Esophagus muscularis mucosa (tissue), 4 donors: ENCODE results near the gene ADAM22. TPM values are rescaled to one million over a fixed set of nuclear protein-coding genes. Genes with fewer than 3 reads are reported as not detected.

Source experiments
- DNase-seq: peaks from one replicate; pipeline ENCODE4 v3.0.0-alpha.2; 2017; ENCODE audit errors: extremely low spot score
- H3K27ac ChIP-seq, 4 donors: fragments of 200-600 bp; sonication (generic); replicated peaks in 1 of 4; 1 replicate in 3 of 4; 2 replicates in 1 of 4; pipeline ENCODE4 v1.5.1; 2016 to 2019; ENCODE audit warnings: mild to moderate bottlenecking in 1 of 4
- H3K27me3 ChIP-seq, 4 donors: fragments of 200-600 bp; sonication (generic); one replicate each; pipeline versions ENCODE4 v1.5.1 to v1.6.0; 2016 to 2019
- H3K36me3 ChIP-seq, 4 donors: fragments of 200-600 bp; sonication (generic); one replicate each; pipeline ENCODE4 v1.5.1; 2016 to 2019
- H3K4me1 ChIP-seq, 4 donors: fragments of 200-600 bp; sonication (generic); one replicate each; pipeline ENCODE4 v1.5.1; 2016 to 2019
- H3K4me3 ChIP-seq, 4 donors: fragments of 200-600 bp; sonication (generic); 1 replicate in 2 of 4; 2 replicates in 2 of 4; pipeline ENCODE4 v1.5.1; 2016 to 2019; ENCODE audit warnings: mild to moderate bottlenecking in 4 of 4, moderate library complexity in 1 of 4
- H3K9me3 ChIP-seq, 4 donors: fragments of 200-600 bp; sonication (generic); 1 replicate in 3 of 4; 2 replicates in 1 of 4; pipeline ENCODE4 v1.5.1; 2016 to 2019
- EP300 ChIP-seq: sonication (generic); formaldehyde crosslinking; IDR thresholded peaks from one replicate; pipeline ENCODE4 v1.6.1; 2017; ENCODE audit warnings: antibody characterized with exemption
- POLR2A ChIP-seq: fragments of 450-650 bp; IDR thresholded peaks from one replicate; pipeline ENCODE4 v1.6.1; 2017; ENCODE audit warnings: antibody characterized with exemption, moderate library complexity, mild to moderate bottlenecking, low read depth
- POLR2AphosphoS5 ChIP-seq, 2 donors: sonication (generic); formaldehyde crosslinking; IDR thresholded peaks; one replicate each; pipeline ENCODE4 v1.6.1; 2017; ENCODE audit warnings: antibody characterized with exemption in 2 of 2
- WGBS: methylation state at CpG from one replicate; pipeline ENCODE4 v1.1.5; 2018; 5-methylcytosine and 5-hydroxymethylcytosine counted together
- intact Hi-C: fragments of 100-400 bp; cut with DNase I; formaldehyde crosslinking; loops from one replicate; pipeline ENCODE4 v1.15.1; 2023
- total RNA-seq, 4 donors: library from RNA; depleted of rRNA; stranded (reverse); fragments of >200 nt; gene quantifications; one replicate each; pipeline versions ENCODE4 v1.1.0 to v1.2.1, GENCODE V29; 2016
- TF ChIP-seq, protein P1 (sequence below), 3 experiments: fragments of 200-600 bp in 2 of 3; fragments of 450-650 bp in 1 of 3; sonication (generic) in 2 of 3; IDR thresholded peaks; one replicate each; pipeline ENCODE4 v1.5.1; 2017 to 2019; ENCODE audit warnings: antibody characterized with exemption in 3 of 3, mild to moderate bottlenecking in 2 of 3, moderate library complexity in 1 of 3

Gene ADAM22
- total RNA-seq, 4 donors from 2014 or later: 1.0 to 3.3 (median 1.9) TPM

DNA sequence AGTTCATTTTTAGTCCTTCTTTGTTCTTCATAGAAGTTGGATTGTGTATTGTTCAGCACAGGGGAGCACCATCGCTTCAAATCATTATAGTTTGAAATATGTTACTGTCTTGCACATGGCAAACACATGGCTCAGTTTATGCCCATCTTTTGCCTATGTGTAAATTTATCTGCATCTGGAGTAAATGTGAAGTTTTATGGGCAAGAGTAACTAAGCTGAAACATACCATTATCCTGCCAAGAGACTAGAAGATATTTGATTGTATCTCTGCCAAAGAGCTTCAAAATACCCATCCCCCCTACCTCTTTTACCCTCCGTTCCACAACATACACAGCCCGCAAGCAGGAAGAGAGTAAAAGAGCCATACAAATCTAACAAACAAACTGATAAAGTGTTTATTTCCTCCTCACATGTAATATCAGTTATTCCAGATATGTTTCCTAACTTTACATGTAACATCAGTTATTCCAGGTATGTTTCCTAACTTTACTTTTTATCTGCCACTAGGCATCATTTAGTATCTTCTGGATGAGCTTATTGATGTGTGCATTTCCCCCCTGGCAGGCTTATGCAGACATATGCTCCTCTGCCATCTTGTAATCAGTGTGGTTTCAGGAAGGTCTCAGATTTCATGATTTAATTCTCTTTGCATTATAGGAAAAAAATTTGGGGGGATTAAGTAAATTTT is 158.1 kb downstream of the ADAM22 start:
- Histone ChIP-seq H3K4me3 (no peak overlapping the region), H3K27ac (no peak overlapping the region), H3K36me3 (no peaks in the 10 kb centered on the region), H3K27me3 (no peaks in the 10 kb centered on the region), H3K9me3 (no peaks in the 10 kb centered on the region), H3K4me1 (peaks cover 0 to 8% (median 3%) of the 10 kb centered on the region in 4 donors)
- TF ChIP-seq POLR2A: no peak
- WGBS: 86% methylated on average over 3 of the region's 3 CpGs
- intact Hi-C loops: no loop called here
- no peak for DNase-seq

GRCh38 chr7:88092676-88092999 is 158.6 kb downstream of the ADAM22 start:
- Histone ChIP-seq H3K9me3 (no peaks in the 10 kb centered on the region), H3K27ac (no peak overlapping the region), H3K4me1 (peaks cover 0 to 8% (median 3%) of the 10 kb centered on the region in 4 donors), H3K27me3 (no peaks in the 10 kb centered on the region), H3K4me3 (no peak overlapping the region), H3K36me3 (no peaks in the 10 kb centered on the region)
- TF ChIP-seq, protein P1, sequence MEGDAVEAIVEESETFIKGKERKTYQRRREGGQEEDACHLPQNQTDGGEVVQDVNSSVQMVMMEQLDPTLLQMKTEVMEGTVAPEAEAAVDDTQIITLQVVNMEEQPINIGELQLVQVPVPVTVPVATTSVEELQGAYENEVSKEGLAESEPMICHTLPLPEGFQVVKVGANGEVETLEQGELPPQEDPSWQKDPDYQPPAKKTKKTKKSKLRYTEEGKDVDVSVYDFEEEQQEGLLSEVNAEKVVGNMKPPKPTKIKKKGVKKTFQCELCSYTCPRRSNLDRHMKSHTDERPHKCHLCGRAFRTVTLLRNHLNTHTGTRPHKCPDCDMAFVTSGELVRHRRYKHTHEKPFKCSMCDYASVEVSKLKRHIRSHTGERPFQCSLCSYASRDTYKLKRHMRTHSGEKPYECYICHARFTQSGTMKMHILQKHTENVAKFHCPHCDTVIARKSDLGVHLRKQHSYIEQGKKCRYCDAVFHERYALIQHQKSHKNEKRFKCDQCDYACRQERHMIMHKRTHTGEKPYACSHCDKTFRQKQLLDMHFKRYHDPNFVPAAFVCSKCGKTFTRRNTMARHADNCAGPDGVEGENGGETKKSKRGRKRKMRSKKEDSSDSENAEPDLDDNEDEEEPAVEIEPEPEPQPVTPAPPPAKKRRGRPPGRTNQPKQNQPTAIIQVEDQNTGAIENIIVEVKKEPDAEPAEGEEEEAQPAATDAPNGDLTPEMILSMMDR (IDR thresholded peaks at IDR 0.05): no peak
- TF ChIP-seq EP300: no peak
- no peak for TF ChIP-seq POLR2AphosphoS5 (IDR thresholded peaks at IDR 0.05)
- TF ChIP-seq POLR2A: no peak
- intact Hi-C loops: no loop called here
- DNase-seq: no peak

DNA sequence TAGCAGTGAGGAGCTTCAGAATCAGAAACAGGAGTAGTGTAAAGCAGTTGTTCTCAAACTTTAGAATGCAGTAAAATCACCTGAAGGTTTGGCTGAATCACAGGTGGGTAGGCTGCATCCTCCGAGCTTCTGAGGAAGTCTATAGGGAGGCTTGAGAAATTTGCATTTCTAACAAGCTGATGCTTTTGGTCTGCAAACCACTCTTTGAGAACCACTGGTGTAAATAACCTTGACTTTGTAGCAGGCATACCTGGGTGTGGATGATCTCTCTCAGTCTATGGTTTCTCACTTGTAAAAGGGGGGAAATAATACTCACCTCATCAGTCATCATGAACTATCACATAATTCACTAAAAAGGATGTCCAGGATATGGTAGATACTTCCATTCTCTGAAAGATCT is 167.7 kb downstream of the ADAM22 start:
- H3K4me3 ChIP-seq: no peak overlapping the region
- no peak overlapping the region for H3K27ac ChIP-seq
- 86% methylated on average over 1 of the region's 1 CpG for WGBS
- intact Hi-C loops: no loop called here
- TF ChIP-seq, protein P1 (IDR thresholded peaks at IDR 0.05): no peak
- TF ChIP-seq POLR2AphosphoS5 (IDR thresholded peaks at IDR 0.05) (no peak), EP300 (no peak), POLR2A (no peak)
- H3K27me3 ChIP-seq: no peaks in the 10 kb centered on the region
- no peaks in the 10 kb centered on the region for H3K36me3 ChIP-seq
- no peak for DNase-seq
- no peaks in the 10 kb centered on the region for H3K4me1 ChIP-seq
- no peaks in the 10 kb centered on the region for H3K9me3 ChIP-seq

DNA sequence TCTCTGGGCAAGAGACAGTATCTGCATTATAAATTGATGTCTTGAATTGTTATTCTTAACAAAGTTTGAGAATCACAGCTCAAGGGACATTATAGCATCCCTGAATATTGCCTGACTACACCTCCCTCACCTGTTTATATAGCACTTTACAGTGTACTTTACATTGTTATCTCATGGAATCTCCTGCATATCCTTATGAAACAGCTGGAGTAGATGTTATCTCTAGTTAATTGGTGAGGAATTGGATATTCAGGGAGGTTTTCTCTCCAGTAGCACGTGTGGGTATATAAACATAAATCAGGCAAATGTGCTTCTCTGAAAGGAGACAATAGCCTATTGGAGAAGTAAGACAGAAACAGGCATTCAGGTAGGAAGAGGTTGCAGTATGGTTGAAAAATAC is 168.6 kb downstream of the ADAM22 start:
- WGBS: 17% methylated on average over 1 of the region's 1 CpG
- intact Hi-C loops: no loop called here
- DNase-seq: no peak
- Histone ChIP-seq H3K27me3 (no peaks in the 10 kb centered on the region), H3K9me3 (no peaks in the 10 kb centered on the region), H3K27ac (no peak overlapping the region), H3K36me3 (no peaks in the 10 kb centered on the region), H3K4me1 (no peaks in the 10 kb centered on the region), H3K4me3 (no peak overlapping the region)
- TF ChIP-seq, protein P1 (IDR thresholded peaks at IDR 0.05): no peak
- no peak for TF ChIP-seq POLR2A
- TF ChIP-seq EP300: no peak
- TF ChIP-seq POLR2AphosphoS5 (IDR thresholded peaks at IDR 0.05): no peak

GRCh38 chr7:88104732-88105131 is 170.7 kb downstream of the ADAM22 start:
- no peak for TF ChIP-seq POLR2A
- TF ChIP-seq POLR2AphosphoS5 (IDR thresholded peaks at IDR 0.05): no peak
- TF ChIP-seq, protein P1 (IDR thresholded peaks at IDR 0.05): no peak
- no peak for TF ChIP-seq EP300
- intact Hi-C loops: no loop called here
- no peak overlapping the region for H3K4me3 ChIP-seq
- no peak for DNase-seq
- H3K9me3 ChIP-seq: no peaks in the 10 kb centered on the region
- no peaks in the 10 kb centered on the region for H3K27me3 ChIP-seq
- H3K27ac ChIP-seq: no peak overlapping the region
- no peaks in the 10 kb centered on the region for H3K36me3 ChIP-seq
- 61% methylated on average over 2 of the region's 2 CpGs for WGBS
- no peaks in the 10 kb centered on the region for H3K4me1 ChIP-seq
